HEK293 (cell line): ENCODE results near the gene ANO9.

Source experiments
- CTCF ChIA-PET: fragments of 350-600 bp; formaldehyde crosslinking; extraction: SDS; loops from one replicate; lab custom pipeline; 2021; ENCODE audit warnings: antibody characterized with exemption; lab: Yijun Ruan, JAX
- POLR2A ChIA-PET: fragments of 300-600 bp; formaldehyde crosslinking; extraction: SDS; loops from one replicate; lab custom pipeline; 2020; ENCODE audit warnings: antibody characterized with exemption, inconsistent platforms; lab: Yijun Ruan, JAX
- H3K27ac ChIP-seq: fragments of 200-500 bp; sonication (Bioruptor generic); 2 replicates; pipeline ENCODE4 v1.5.1; 2014; ENCODE audit warnings: low read depth, low read length, control low read depth, inconsistent platforms; ENCODE audit errors: extremely low read depth
- H3K36me3 ChIP-seq, 2 experiments: fragments of 200-500 bp in 1 of 2; sonication (Bioruptor generic) in 1 of 2; 1 replicate in 1 of 2; 2 replicates in 1 of 2; pipeline ENCODE4 v1.5.1; 2014 to 2017; ENCODE audit warnings: inconsistent platforms in 2 of 2, low read length in 2 of 2; ENCODE audit not compliant: control insufficient read depth in 2 of 2, insufficient read depth in 1 of 2
- H3K4me1 ChIP-seq: fragments of 200-500 bp; sonication (Bioruptor generic); 2 replicates; pipeline ENCODE4 v1.5.1; 2014; ENCODE audit warnings: mild to moderate bottlenecking, low read length, inconsistent platforms; ENCODE audit not compliant: control insufficient read depth, insufficient read depth
- H3K4me3 ChIP-seq: 2 replicates; pipeline ENCODE4 v1.5.1; 2011; ENCODE audit warnings: low read depth, mild to moderate bottlenecking, control low read depth, low read length, moderate library complexity
- H3K9me3 ChIP-seq: fragments of 200-500 bp; sonication (Bioruptor generic); 2 replicates; pipeline ENCODE4 v1.5.1; 2014; ENCODE audit warnings: low read depth, low read length, inconsistent platforms; ENCODE audit not compliant: control insufficient read depth, insufficient read depth
- BCL11A ChIP-seq: fragments of 450-650 bp; formaldehyde crosslinking; IDR thresholded peaks from 2 replicates; pipeline ENCODE4 v1.5.1; 2016; ENCODE audit warnings: low read depth, missing biosample characterization, missing genetic modification characterization
- ZFP69B ChIP-seq: fragments of 450-650 bp; formaldehyde crosslinking; IDR thresholded peaks from 2 replicates; pipeline ENCODE4 v1.5.1; 2016; ENCODE audit warnings: missing biosample characterization, missing genetic modification characterization
- ZNF311 ChIP-seq: fragments of 450-650 bp; formaldehyde crosslinking; IDR thresholded peaks from 2 replicates; pipeline ENCODE4 v1.5.1; 2017; ENCODE audit warnings: missing biosample characterization, missing genetic modification characterization, borderline replicate concordance
- ZNF600 ChIP-seq: fragments of 450-650 bp; formaldehyde crosslinking; IDR thresholded peaks from 2 replicates; pipeline ENCODE4 v1.5.1; 2016; ENCODE audit warnings: missing biosample characterization, missing genetic modification characterization
- TF ChIP-seq, protein P1 (sequence below): fragments of 450-650 bp; formaldehyde crosslinking; IDR thresholded peaks from 2 replicates; pipeline ENCODE4 v1.5.1; 2016; ENCODE audit warnings: missing biosample characterization, missing genetic modification characterization

ANO9 gene

DNA sequence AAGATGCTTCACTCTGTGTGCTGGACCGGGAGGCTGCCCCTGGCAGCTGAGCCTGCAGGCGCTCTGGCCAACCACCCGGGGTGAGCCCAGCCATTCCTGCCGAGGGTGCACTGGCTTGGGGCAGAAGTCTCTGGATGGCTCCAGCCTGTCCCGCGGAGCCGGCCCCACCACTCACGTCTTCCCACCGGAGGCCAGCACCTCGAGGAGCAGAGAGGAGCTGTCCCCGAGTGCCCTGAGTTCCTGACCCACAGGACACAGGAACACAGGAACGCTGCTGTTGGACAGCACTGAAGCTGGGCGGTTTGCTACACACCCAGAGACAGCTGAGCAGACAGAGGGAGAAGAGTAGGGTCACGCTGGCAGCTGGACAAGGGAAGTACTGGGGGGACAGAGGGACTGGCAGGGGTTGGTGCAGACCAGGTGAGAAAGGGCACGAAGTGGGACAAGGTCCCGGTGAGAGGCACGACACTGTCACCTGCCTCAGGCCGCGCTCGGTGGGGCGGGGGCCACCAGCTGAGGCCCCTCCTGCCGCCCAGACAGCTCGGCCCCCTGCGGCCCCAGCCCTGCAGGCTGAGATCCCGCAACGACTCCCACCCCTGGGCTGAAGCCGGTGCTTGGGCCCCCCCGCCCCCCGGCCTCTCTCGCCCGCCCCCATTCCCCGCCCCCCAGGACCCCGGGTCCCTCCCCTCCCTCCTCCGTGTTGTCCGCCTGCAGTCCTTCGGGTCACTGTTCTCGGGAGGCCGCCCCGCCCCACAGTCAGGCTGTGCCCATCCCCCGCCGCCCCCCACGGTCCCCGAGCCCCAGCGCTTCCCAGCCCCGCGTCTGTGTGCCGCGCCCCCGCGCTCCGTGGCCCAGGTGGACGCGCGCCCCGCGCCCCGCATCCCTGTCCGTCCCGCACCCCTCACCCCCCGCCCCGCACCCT is 73.1 kb downstream of the ANO9 start (continued):
- no peak for TF ChIP-seq BCL11A
- 0 out of 2 replicates have a peak, but pooled peaks have one; percentile 33 for TF ChIP-seq ZNF600 (tag by site-specific recombination)

- POLR2A ChIA-PET: no interaction called here
Observed at GRCh38 chr11:367956-368413, 73.8 kb downstream of the ANO9 start.

More at GRCh38 chr11:367956-368413, 73.8 kb downstream of the ANO9 start:
- H3K36me3 ChIP-seq: peaks cover 0 to 18% of the 10 kb centered on the region in 2 experiments; a peak in 1 of 3 replicates
- no peaks in the 10 kb centered on the region for H3K9me3 ChIP-seq
- no peak overlapping the region for H3K27ac ChIP-seq
- CTCF ChIA-PET: interaction anchor here (0.6 to 1.4 kb wide), 3 partner anchors 21 to 95 kb away, joined by 3 to 4 read pairs (median 3); no protein-coding TSS in a partner anchor
- TF ChIP-seq ZFP69B (peak; percentile 94), ZNF311 (tag by site-specific recombination) (no peak)
- TF ChIP-seq, protein P1, sequence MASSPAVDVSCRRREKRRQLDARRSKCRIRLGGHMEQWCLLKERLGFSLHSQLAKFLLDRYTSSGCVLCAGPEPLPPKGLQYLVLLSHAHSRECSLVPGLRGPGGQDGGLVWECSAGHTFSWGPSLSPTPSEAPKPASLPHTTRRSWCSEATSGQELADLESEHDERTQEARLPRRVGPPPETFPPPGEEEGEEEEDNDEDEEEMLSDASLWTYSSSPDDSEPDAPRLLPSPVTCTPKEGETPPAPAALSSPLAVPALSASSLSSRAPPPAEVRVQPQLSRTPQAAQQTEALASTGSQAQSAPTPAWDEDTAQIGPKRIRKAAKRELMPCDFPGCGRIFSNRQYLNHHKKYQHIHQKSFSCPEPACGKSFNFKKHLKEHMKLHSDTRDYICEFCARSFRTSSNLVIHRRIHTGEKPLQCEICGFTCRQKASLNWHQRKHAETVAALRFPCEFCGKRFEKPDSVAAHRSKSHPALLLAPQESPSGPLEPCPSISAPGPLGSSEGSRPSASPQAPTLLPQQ (tag by site-specific recombination): peak; percentile 97
- no peak overlapping the region for H3K4me3 ChIP-seq
- no peaks in the 10 kb centered on the region for H3K4me1 ChIP-seq
